Smooth muscle cell (in vitro differentiated cells): ENCODE results near the gene SLC12A9. TPM values are rescaled to one million over a fixed set of nuclear protein-coding genes. Genes with fewer than 3 reads are reported as not detected.

ENCODE experiments used
- DNase-seq: peaks from one replicate; lab custom pipeline; 2025; ENCODE audit not compliant: unreplicated experiment; lab: John Stamatoyannopoulos, UW
- H2AFZ ChIP-seq: fragments of 200-600 bp; sonication (generic); 2 replicates; pipeline ENCODE4 v1.6.0; 2016; ENCODE audit warnings: antibody characterized with exemption, low read depth, mild to moderate bottlenecking
- H3F3A ChIP-seq: fragments of 200-600 bp; sonication (generic); 2 replicates; pipeline ENCODE4 v1.6.0; 2017; ENCODE audit warnings: antibody characterized with exemption, low read depth
- H3K27ac ChIP-seq: fragments of 200-600 bp; sonication (generic); 2 replicates; pipeline ENCODE4 v1.5.1; 2016; ENCODE audit warnings: low read depth, mild to moderate bottlenecking
- H3K27me3 ChIP-seq: fragments of 200-600 bp; sonication (generic); 2 replicates; pipeline ENCODE4 v1.6.1; 2016; ENCODE audit warnings: low read depth, mild to moderate bottlenecking
- H3K36me3 ChIP-seq: fragments of 200-600 bp; sonication (generic); 2 replicates; pipeline ENCODE4 v1.5.1; 2016; ENCODE audit warnings: low read depth
- H3K4me1 ChIP-seq: fragments of 200-600 bp; sonication (generic); 2 replicates; pipeline ENCODE4 v1.5.1; 2016; ENCODE audit warnings: low read depth
- H3K4me2 ChIP-seq: fragments of 200-600 bp; sonication (generic); 2 replicates; pipeline ENCODE4 v1.6.0; 2016; ENCODE audit warnings: mild to moderate bottlenecking
- H3K4me3 ChIP-seq: fragments of 200-600 bp; sonication (generic); 2 replicates; pipeline ENCODE4 v1.5.1; 2016; ENCODE audit warnings: mild to moderate bottlenecking
- H3K79me2 ChIP-seq: fragments of 200-600 bp; sonication (generic); 2 replicates; pipeline ENCODE4 v1.6.0; 2016; ENCODE audit warnings: low read depth, mild to moderate bottlenecking
- H3K9ac ChIP-seq: fragments of 200-600 bp; sonication (generic); 2 replicates; pipeline ENCODE4 v1.6.0; 2016; ENCODE audit warnings: low read depth
- H3K9me3 ChIP-seq: fragments of 200-600 bp; sonication (generic); replicated peaks from 2 replicates; pipeline ENCODE4 v1.5.1; 2016; ENCODE audit warnings: low read depth
- H4K20me1 ChIP-seq: fragments of 200-600 bp; sonication (generic); 2 replicates; pipeline ENCODE4 v1.6.0; 2016; ENCODE audit warnings: low read depth
- CTCF ChIP-seq: fragments of 200-600 bp; sonication (generic); IDR thresholded peaks from 2 replicates; pipeline ENCODE4 v1.5.1; 2017; ENCODE audit warnings: borderline replicate concordance, mild to moderate bottlenecking, antibody characterized with exemption; ENCODE audit not compliant: insufficient read depth, poor library complexity, severe bottlenecking
- WGBS: methylation state at CpG from one replicate; pipeline ENCODE4 v1.1.7; 2016; ENCODE audit warnings: low lambda C conversion rate; 5-methylcytosine and 5-hydroxymethylcytosine counted together
- polyA plus RNA-seq: library from polyadenylated mRNA; unstranded; fragments of >200 nt; fragmentation: Nextera tagmentation; extraction: Ambion mirVana; gene quantifications from 2 replicates; pipeline ENCODE4 v1.2.1, GENCODE V29; 2016
- total RNA-seq: library from RNA; depleted of rRNA; stranded (reverse); fragments of >200 nt; gene quantifications from 2 replicates; pipeline ENCODE4 v1.2.3, GENCODE V29; 2014

SLC12A9 gene
- total and polyA plus RNA-seq, 2 experiments from 2014 or later, result 8.9 to 12.1 TPM

DNA sequence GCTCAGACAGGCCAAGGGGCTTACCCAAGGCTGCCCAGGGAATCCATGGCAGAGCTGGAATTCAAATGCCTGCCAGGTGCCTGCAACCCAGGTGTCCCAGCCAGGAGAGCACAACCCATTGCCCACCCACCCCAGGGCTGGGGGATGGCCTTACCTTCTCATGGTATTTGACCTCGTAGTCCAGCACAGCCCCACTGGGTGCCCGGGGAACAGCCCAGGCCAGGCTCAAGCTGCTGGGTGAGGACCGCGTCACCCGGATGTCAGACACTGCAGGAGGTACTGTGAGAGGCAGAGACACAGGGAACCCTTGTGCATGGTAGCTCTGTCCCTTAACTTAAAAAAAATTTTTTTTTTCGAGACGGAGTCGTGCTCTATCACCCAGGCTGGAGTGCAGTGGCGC, 34.1 kb upstream of the SLC12A9 start:
- H3K4me2 ChIP-seq, result no peak overlapping the region
- peaks cover 20% of the 10 kb centered on the region for H4K20me1 ChIP-seq
- no peaks in the 10 kb centered on the region for H3K4me1 ChIP-seq
- no peaks in the 10 kb centered on the region for H3F3A ChIP-seq
- peaks cover 11% of the 10 kb centered on the region for H3K36me3 ChIP-seq
- H3K4me3 ChIP-seq, result no peak overlapping the region
- TF ChIP-seq CTCF, result no peak
- DNase-seq, result no peak
- no peak overlapping the region for H3K9ac ChIP-seq
- H3K79me2 ChIP-seq, result no peaks in the 10 kb centered on the region
- no peak overlapping the region for H2AFZ ChIP-seq
- H3K27ac ChIP-seq, result no peak overlapping the region
- H3K9me3 ChIP-seq, result no peaks in the 10 kb centered on the region
- H3K27me3 ChIP-seq, result no peaks in the 10 kb centered on the region
- 91% methylated on average over 9 of the region's 9 CpGs for WGBS

DNA sequence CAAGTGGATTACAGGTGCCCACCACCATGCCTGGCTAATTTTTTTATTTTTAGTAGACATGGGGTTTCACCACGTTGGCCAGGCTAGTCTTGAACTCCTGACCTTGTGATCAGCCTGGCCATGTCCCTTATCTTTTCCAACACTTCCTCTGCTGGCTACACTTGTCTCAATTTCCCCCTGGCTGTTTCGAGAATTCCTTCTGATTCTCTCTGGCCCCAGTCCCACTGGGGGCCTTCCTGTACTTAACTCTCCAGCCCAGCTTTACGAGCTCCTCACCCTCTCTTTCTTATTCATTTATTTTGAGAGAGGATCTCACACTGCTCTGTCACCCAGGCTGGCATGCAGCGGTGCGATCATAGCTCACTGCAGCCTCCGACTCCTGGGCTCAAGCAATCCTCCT, 33.7 kb upstream of the SLC12A9 start:
- WGBS, result 92% methylated on average over 6 of the region's 6 CpGs
- no peak overlapping the region for H3K9ac ChIP-seq
- peaks cover 25% of the 10 kb centered on the region for H4K20me1 ChIP-seq
- no peak for TF ChIP-seq CTCF
- no peak overlapping the region for H2AFZ ChIP-seq
- no peak for DNase-seq
- no peaks in the 10 kb centered on the region for H3K27me3 ChIP-seq
- no peaks in the 10 kb centered on the region for H3K9me3 ChIP-seq
- H3K27ac ChIP-seq, result no peak overlapping the region
- no peak overlapping the region for H3K4me3 ChIP-seq
- H3K4me1 ChIP-seq, result no peaks in the 10 kb centered on the region
- no peak overlapping the region for H3K4me2 ChIP-seq
- peaks cover 3% of the 10 kb centered on the region for H3K79me2 ChIP-seq
- H3K36me3 ChIP-seq, result peaks cover 11% of the 10 kb centered on the region
- H3F3A ChIP-seq, result no peaks in the 10 kb centered on the region

GRCh38 chr7:100819586-100819985, 32.9 kb upstream of the SLC12A9 start:
- no peak for TF ChIP-seq CTCF
- WGBS, result 98% methylated on average over 23 of the region's 23 CpGs
- peaks cover 9% of the 10 kb centered on the region for H3K36me3 ChIP-seq

More at GRCh38 chr7:100819586-100819985, 32.9 kb upstream of the SLC12A9 start:
- Histone ChIP-seq H3K79me2 (peaks cover 7% of the 10 kb centered on the region), H4K20me1 (peaks cover 30% of the 10 kb centered on the region), H2AFZ (no peak overlapping the region), H3F3A (no peaks in the 10 kb centered on the region), H3K4me2 (no peak overlapping the region), H3K9ac (no peak overlapping the region), H3K4me1 (no peaks in the 10 kb centered on the region), H3K27ac (no peak overlapping the region), H3K27me3 (no peaks in the 10 kb centered on the region), H3K4me3 (no peak overlapping the region), H3K9me3 (no peaks in the 10 kb centered on the region)
- no peak for DNase-seq
